HG03432 (cell line): ENCODE results near the gene EDARADD.
"Not testable (repeated sequence)": the region's sequence is repeated elsewhere in the genome, so short reads cannot be mapped to it uniquely, and the experiment has no call there.

Experiments
- ATAC-seq: cut with Tn5 transposase; IDR thresholded peaks from one replicate; pipeline ENCODE4 v1.9.1; 2021; ENCODE audit warnings: mild to moderate bottlenecking, moderate library complexity; ENCODE audit not compliant: unreplicated experiment

EDARADD gene

DNA sequence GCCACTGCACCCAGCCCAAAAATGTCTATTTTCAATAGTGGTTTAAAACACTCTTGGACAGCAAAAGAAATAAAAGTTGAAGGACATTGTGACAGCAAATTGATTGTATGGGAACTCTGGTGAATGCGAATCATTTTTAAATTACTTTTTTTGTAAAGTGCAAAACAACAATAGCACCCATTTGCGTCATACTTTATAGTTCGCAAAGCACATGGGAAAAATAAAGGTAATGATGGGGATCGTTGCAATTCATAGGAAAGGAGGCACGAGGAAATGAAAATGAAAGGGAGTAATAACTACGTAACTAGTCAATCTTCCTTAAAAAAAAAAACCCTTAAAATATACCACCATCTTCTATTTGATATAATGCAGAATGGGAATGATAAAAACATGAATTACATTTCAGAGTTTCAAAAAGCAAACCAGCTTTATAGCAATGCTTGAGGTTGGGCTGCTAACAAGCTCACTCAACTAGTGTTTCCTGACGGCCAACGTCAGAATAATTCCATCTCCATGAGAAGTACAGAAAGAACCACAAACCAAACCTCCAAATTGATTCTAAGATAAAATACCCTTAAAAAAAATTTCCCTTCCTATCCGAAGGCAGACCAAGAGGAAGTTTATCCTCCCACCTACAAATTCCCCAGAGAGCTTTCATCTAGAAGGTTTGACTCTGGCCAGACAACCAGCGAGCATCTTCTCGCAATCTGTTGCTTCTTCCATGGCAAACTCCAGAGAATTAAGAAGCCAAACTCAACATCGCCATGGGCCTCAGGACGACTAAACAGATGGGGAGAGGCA lies at the start of gene EDARADD:
Gene EDARADD (plus strand): TSS at position 606 of the 801 bp plus-strand sequence. CDS start 159 bp downstream, at position 765.
- no peak for ATAC-seq

DNA sequence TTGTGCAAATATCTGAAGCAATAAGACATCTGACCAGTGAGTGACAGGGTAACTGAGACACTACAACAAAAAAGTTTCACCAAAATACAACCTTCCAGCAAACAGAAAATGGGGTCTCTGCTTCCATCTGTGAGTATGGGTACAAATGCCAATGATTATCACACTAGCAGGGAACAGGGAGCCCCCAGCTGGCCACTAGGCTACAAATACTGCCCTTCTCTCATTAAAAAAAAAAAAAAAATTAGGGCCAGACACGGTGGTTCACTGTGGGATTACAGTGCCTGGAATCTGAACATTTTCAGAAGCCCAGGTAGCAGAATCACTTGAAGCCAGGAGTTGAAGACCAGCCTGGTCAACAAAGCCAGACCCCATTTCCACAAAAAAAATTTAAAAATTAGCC lies 48.4 kb upstream of the EDARADD start:
- ATAC-seq, result no peak

DNA sequence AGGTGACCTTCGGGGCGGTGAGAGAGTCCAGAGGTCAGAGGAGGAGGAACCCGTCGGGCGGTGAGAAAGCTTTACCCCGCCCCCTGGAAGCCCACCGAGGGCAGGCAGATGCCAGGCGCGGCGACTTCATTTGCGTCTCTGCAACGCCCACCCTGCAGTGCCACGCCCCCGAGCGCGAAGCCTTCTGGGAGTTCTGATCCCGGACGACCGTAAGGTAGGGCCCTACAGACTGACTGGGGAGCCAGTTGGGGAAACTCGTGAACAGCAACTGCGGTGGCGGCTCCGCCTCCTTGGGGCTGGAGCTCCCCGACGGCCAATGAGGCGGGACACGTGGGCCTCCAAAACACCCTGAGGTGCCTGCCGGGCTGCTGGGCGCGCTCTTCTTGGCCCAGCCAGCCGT lies 46.0 kb upstream of the EDARADD start:
- ATAC-seq, result no peak

DNA sequence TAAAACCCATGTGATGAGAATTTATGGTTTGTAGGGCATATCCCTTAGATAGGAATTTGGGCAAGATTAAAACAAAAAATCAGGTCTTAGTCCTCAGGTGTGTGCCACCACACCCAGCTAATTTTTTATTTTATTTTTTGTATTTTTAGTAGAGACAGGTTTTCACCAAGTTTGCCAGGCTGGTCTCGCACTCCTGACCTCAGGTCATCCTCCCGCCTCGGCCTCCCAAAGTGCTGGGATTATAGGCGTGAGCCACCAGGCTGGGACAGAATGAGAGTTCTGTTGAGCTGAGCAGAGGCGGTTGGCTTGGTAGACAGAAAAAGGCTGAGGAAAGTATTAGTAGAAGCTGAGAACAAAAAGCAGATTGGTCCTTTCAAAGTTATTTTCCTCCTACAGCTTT lies 43.8 kb upstream of the EDARADD start:
- ATAC-seq, result no peak

DNA sequence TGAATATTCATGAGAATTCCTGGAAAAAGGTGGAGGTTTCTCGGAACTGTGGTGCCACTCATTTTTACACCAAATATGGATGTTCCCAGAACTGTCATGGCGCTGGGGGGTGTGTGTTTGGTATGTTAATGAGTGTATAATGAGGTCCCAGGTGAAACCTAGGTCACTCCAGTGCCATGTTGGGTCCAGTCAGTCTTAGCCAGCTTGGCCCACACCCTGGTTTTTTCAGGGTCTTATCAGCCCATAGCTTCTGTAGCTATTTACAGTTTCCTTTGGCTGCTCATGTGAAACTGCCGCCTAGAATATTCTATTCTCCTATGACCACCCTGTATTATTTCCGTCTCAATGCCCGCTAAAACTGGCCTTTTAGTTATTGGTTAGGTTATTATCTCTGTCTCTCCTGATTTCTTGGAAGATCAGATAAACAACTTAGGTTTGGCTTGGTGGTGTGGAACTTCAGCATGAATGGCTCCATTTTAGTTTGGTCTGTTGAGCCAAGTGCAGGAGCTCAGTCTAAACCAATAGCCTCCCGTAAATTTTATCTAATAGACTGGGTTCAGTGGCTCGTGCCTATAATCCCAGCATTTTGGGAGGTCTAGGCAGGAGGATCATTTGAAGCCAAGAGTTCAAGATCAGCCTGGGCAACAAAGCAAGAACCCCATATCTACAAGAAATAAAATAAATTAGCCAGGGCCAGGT lies 42.1 kb upstream of the EDARADD start:
- ATAC-seq, result no peak

DNA sequence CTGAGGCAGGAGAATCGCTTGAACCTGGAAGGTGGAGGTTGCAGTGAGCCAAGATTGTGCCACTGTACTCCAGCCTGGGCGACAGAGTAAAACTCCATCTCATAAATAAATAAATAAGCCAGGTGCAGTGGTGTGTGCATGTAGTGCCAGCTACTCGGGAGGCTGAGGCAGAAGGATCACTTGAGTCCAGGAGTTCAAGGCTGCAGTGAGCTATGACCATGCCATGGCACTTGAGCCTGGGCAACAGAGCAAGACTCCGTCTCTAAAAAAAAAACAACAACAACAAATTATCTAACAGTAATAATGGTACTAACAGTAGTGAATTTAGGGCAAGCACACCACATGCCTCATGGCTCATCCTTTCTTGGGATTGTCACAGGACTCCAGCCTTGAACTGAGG lies 41.3 kb upstream of the EDARADD start:
- ATAC-seq, result not testable (repeated sequence)

DNA sequence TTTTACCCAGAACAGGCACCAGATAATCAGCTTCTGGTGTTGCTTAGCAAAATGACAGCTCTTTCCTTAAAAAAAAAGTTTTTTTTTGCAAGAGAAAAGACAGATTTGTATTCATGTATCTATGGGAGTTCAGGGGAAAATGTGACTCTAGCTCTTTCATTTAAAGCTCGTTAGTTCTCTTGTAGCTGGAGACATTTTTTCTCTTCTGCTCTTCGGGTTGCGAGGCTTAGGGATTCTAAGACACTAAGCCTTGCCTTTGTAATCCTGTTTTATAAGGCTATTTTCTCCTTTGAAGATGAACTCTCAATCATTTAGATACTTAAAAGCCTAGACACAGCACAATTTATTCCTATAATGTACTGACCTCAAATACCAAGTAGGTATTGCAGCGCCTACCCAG lies 40.3 kb upstream of the EDARADD start:
- ATAC-seq, result no peak

DNA sequence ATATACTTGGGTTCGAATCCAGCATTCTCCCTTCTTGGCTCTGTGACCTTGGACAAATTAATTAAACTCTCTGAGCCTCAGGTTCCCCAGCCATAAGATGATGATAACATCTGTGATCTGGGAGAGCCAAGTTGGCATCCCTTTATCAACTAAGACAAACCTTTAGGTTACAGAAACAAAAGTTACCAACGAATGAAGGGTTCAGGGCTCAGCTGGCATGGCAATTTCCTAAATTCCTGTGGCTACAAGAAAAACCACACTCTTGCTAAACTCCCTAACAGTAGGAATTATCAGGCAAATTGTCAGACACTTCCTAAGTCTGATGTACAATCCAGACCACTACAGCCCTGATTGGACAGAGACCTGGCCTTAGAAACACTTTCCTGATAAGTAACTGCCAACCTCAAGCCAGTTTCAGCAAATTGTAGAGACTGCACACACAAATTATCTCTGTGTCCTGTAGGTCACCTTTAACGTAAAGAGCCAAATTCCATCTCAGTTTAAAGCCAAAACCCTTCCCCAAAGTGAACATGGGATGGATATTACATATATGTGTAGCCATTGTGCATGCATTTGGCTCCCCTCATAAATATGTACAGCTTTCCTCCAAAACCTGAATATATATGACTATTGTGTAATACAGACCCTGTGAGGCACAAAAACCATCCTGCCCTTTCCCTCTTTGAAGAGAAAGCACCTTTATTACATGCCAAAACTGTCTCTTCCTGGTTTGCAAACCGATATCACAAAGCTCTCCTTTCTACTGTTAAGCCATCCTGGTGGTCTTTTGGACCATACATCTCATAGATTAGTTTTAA lies 39.5 kb upstream of the EDARADD start:
- no peak for ATAC-seq

DNA sequence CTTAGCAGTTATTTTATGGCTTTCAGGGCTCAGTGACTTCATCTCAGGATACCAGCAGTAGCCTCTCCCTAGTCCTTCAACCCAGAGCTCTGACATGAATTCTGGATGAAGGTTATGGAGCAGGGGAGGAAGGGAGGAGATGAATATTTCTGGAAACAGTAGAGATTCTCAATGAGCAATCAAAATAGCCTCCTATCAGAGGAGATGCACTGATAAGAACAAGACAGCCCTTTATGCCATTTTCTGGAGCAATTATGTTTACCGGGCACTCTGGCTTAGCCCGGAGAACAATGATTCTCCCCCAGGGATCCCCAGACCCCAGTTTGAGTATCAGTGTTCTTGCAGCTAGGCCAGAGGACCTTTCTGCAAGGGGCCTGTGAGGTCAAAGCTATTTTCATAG lies 37.9 kb upstream of the EDARADD start:
- ATAC-seq, result no peak

DNA sequence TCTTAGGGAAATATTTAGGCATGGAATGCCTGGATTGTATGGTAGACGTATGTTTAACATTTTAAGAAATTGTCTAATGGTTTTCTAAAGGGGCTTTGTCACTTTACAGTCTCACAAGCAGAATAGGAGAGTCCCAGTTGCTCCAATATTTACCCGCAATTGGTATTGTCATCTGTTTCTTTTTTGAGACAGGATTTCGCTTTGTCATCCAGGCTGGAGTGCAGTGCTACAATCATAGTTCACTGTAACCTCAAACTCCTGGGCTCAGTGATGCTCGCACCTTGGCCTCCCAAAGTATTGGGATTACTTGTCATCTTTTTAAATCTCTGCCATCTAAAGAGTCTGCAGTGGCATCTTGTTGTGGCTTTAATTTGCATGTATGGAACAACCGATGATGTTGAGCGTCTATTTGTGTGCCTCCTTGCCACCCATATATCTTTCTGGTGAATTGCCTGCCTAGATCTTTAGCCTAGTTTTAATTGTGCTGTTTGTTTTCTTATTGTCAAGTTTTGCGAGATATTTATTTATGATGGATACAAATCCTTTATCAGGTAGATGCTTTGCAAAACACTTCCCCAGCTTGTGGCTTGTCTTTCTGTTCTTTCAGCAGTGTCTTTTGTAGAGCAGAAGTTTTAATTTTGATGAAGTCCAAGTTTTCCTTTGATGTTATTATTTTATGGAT lies 32.0 kb upstream of the EDARADD start:
- no peak for ATAC-seq

DNA sequence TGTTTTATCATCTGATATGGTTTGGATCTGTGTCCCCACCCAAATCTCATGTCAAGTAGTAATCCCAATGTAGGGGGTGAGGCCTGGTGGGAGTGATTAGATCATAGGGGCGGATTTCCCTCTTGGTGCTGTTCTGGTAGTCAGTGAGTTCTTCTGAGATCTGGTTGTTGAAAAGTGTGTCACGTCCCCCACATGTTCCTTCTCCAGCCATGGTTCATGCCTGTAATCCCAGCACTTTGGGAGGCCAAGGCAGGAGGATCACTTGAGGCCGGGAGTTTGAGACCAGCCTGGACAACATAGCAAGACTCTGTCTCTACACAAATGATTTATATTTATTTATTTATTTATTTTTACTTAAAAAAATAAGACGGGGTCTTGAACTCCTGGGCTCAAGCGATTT lies 30.8 kb upstream of the EDARADD start:
- ATAC-seq, result no peak

DNA sequence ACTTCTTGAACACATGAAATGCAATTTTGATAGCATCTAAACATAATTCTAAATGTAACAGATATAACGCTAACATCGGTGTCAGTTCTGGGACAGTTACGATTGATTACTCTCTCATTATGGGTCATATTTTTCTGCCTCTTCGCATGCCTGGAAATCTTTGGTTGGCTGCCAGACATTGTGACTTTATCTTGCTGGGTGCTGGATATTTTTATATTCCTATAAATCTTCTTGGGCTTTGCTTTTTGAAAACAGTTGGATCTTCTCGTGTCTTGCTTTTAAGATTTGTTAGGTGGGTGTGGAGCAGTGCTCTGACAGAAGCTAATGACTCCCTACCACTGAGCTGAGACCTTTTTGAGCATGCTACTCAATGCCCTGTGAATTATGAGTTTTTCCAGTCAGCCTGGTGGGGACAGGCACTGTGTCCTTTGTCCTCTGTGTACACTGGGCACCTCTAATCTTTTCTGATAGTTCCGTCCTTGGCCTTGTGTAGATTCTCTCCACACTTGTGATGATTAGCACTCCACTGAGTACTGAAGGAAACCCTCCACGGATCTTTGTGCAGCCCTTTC lies 28.0 kb upstream of the EDARADD start:
- no peak for ATAC-seq

DNA sequence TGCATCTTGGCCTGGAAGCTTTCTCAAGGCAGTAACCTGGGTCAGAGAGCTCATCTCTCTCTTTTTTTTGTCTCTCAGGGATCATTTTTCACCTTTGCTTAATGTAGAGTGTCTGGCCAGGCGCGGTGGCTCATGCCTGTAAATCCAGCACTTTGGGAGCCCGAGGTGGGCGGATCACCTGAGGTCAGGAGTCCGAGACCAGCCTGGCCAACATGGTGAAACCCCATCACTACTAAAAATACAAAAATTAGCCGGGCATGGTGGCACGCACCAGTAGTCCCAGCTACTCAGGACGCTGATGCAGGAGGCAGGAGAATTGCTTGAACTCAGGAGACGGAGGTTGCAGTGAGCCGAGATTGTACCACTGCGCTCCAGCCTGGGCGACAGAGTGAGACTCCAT lies 27.4 kb upstream of the EDARADD start:
- ATAC-seq, result not testable (repeated sequence)

DNA sequence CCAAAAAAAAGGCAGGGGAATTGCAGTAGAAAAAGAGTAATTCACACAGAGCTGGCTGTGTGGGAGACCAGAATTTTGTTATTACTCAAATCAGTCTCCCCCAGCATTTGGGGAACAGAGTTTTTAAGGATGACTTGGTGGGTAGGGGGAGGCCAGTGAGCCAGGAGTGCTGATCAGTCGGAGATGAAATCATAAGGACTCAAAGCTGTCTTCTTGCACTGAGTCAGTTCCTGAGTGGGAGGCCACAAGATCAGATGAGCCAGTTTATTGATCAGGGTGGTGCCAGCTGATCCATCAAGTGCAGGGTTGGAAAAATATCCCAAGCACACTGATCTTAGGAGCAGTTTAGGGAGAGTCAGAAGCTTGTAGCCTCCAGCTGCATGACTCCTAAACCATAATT lies 23.7 kb upstream of the EDARADD start:
- ATAC-seq, result no peak

DNA sequence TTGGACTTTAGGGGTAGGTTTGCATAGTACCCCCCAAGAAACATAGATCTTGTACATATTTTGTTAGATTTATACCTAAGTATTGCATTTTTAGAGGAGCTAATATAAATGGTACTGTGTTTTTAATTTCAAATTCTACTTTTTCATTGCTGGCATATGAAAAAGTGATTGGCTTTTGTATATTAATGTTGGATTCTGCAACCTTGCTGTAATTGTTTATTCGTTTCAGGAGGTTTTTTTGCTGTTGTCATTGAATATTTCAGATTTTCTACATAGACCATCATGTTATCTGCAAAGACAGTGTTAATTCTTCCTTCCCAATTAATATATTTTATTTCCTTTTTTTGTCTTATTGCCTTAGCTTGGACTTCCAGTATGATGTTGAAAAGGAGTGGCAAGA lies 23.0 kb upstream of the EDARADD start:
- ATAC-seq, result no peak

DNA sequence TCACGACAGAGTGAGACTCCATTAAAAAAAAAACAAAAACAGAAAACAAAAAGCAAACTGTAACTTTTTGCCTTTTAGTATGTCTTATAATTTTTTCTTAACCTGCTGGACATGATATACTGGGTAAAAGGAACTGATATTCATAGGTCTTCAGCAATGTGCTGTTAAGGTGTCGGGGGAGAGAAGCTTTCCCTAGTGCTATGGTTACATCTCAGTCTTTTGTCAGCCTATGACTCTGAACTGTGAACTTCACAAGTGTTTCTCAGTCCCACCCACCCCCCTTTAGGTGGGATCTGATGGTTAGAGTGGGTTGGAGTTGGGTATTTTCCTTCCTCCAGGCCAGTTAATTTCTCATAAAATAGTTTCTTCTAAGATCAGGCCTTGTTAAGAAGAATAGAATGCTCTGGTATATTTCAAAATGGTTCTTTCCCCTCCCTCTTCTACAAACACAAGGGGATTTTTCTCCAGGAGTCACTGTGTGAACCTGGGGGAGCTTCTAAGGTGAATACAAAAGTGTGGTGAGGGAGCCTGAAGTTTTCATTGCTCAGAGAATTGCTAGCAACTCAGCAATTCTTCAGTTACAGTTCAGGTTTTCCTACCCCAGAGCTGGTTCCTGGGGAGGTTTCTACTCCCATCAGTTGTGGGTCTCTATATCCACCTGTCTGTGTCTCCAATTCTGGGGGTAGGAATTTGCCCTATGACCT lies 16.1 kb upstream of the EDARADD start:
- ATAC-seq, result peak; percentile 55

DNA sequence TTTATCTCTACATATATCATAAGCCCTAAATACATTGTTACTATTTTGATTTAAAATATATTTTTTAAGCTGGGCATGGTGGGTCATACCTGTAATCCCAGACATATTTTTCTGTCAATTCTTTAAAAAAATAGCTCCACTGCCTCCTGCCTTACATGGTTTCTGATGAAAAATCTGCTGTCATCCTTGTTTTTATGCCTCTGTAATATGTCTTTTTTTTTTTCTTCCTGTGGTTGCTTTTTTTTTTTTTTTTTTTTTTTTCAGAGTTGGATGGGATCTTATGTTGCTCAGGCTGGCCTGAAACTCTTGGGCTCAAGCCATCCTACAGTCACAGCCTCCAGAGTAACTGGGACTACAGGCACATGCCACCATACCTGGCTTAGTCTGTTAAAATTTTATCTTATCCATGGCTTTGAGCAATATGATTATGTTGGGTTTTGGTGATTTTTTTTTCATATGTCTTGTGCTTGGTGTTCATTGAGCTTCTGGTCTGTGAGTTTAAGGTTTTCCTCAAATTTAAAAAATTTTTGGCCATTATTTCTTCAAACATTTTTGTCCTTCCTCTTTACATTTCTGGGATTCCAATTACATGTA lies 12.4 kb upstream of the EDARADD start:
- ATAC-seq, result no peak

DNA sequence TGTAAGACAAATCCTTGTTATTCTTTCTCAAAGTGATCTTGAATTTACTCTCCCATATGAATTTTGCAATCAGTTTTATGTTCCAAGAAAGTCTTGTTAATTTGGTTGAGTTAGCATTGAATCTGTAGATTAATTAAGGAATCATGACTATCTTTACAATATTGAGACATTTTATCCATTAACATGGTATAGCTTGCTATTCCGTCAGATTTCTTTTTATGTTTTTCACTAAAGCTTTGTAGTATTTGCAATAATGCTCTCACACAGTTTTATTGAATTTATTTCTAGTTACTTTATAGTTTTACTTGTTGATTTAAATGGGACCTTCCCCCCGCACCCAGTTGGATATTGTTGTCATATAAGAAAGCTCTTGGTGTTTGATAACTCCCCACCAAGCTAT lies 5.8 kb upstream of the EDARADD start:
- no peak for ATAC-seq

DNA sequence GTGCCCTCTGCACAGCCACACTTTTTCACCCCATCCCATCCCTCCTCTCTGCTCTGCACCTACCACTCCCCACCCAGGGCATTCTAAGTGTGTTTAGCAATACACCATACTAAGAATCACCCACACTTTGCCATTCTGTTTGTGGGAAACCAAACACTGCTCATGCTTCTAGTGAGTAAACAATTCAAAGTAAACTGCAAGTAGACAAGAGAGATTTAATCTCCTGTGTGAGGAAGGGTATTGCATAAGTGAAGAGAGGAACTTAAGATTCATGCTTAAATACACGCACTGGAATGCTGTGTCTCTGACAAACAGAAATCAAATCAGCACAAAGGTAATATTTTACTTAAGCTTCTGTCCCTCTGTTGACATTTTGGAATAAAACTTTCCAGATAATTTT lies 4.8 kb upstream of the EDARADD start:
- ATAC-seq, result no peak

DNA sequence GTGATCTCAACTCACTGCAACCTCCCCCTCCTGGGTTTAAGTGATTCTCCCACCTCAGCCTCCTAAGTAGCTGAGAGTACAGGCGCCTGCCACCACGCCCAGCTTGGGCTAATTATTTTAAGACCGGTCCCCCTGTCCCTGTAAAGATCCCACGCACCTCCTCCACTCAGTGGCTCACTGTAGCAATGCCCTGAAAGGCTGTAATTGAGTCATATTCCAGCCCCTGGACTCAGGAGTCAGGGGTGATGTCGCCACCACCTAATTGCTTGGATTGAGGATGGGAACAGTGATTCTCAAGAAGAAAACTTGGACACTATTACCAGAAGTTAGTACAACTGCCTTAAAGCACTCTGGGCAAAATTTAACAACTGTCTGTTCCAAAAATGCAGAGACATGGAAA lies 3.1 kb upstream of the EDARADD start:
- ATAC-seq, result no peak
